Large intestine (tissue), 3 donors: ENCODE data around the gene RNPS1. TPM values are rescaled to one million over a fixed set of nuclear protein-coding genes. Genes with fewer than 3 reads are reported as not detected.
A peak's percentile ranks its signal among the peaks of the same experiment; 100 is the strongest.

Experiments
- DNase-seq, 2 donors: peaks; one replicate each; pipeline versions ENCODE4 v3.0.0 to v3.0.0-alpha.2; 2013
- H3K27ac ChIP-seq: one replicate; pipeline ENCODE4 v1.5.1; 2013; ENCODE audit warnings: low read length
- H3K27me3 ChIP-seq: 2 replicates; pipeline ENCODE4 v1.6.1; 2013; ENCODE audit warnings: low read length; ENCODE audit not compliant: control insufficient read depth, insufficient read depth
- H3K36me3 ChIP-seq: 2 replicates; pipeline ENCODE4 v1.6.1; 2013; ENCODE audit warnings: low read length; ENCODE audit not compliant: control insufficient read depth, insufficient read depth
- H3K4me1 ChIP-seq: one replicate; pipeline ENCODE4 v1.6.1; 2013; ENCODE audit warnings: low read length; ENCODE audit not compliant: control insufficient read depth, insufficient read depth
- H3K4me3 ChIP-seq: one replicate; pipeline ENCODE4 v1.5.1; 2013; ENCODE audit warnings: low read length
- H3K9me3 ChIP-seq: one replicate; pipeline ENCODE4 v1.6.1; 2013; ENCODE audit warnings: mild to moderate bottlenecking, low read depth, low read length, moderate library complexity; ENCODE audit not compliant: control insufficient read depth
- WGBS: methylation state at CpG from one replicate; pipeline ENCODE4 v1.1.5; 2013; ENCODE audit warnings: low lambda C conversion rate; ENCODE audit not compliant: insufficient coverage; 5-methylcytosine and 5-hydroxymethylcytosine counted together
- polyA plus RNA-seq: library from polyadenylated mRNA; unstranded; fragments of 120-200 nt; gene quantifications from one replicate; pipeline ENCODE4 v1.2.1, GENCODE V29; 2013

The RNPS1 gene
- polyA plus RNA-seq, 1 donor = 172 TPM

GRCh38 chr16:2206780-2207433 lies 61.0 kb downstream of the RNPS1 start:
- peaks cover 12% of the 10 kb centered on the region for H3K4me1 ChIP-seq
- H3K27me3 ChIP-seq = no peaks in the 10 kb centered on the region
- DNase-seq = no peak
- H3K36me3 ChIP-seq = peaks cover 36% of the 10 kb centered on the region
- H3K9me3 ChIP-seq = peaks cover 5% of the 10 kb centered on the region
- H3K4me3 ChIP-seq = no peak overlapping the region
- H3K27ac ChIP-seq = no peak overlapping the region
- no CpG with 5 or more reads among the region's 23 CpGs for WGBS

GRCh38 chr16:2206420-2206779 lies 61.5 kb downstream of the RNPS1 start:
- peaks cover 36% of the 10 kb centered on the region for H3K36me3 ChIP-seq
- WGBS = 52% methylated on average over 2 of the region's 18 CpGs
- no peaks in the 10 kb centered on the region for H3K27me3 ChIP-seq
- H3K4me3 ChIP-seq = peak overlapping the region; percentile 93
- H3K27ac ChIP-seq = no peak overlapping the region
- H3K9me3 ChIP-seq = peaks cover 5% of the 10 kb centered on the region
- peaks cover 11% of the 10 kb centered on the region for H3K4me1 ChIP-seq
- DNase-seq = no peak

- H3K9me3 ChIP-seq = peaks cover 5% of the 10 kb centered on the region
- peak overlapping the region; percentile 93 for H3K27ac ChIP-seq
- no peak for DNase-seq
- no peaks in the 10 kb centered on the region for H3K27me3 ChIP-seq
- H3K4me1 ChIP-seq = peaks cover 11% of the 10 kb centered on the region
- H3K4me3 ChIP-seq = peak overlapping the region; percentile 93
- WGBS = no CpG with 5 or more reads among the region's 16 CpGs
- peaks cover 34% of the 10 kb centered on the region for H3K36me3 ChIP-seq
These were observed 62.0 kb downstream of the RNPS1 start for GRCh38 chr16:2205967-2206313.

GRCh38 chr16:2205104-2205966 lies 62.6 kb downstream of the RNPS1 start, which contains the start of gene MLST8:
TSS of gene MLST8 (plus strand) at chr16:2205454. CDS start at chr16:2206086, 632 bp downstream.
- H3K27me3 ChIP-seq = peaks cover 5% of the 10 kb centered on the region
- peaks cover 5% of the 10 kb centered on the region for H3K9me3 ChIP-seq
- peaks cover 32% of the 10 kb centered on the region for H3K36me3 ChIP-seq
- peaks cover 11% of the 10 kb centered on the region for H3K4me1 ChIP-seq
- peak; percentile 78 to 93 for DNase-seq
- H3K27ac ChIP-seq = peak within 1 kb of the TSS; percentile 93
- WGBS = no CpG with 5 or more reads among the region's 93 CpGs
- peak within 1 kb of the TSS; percentile 93 for H3K4me3 ChIP-seq

- WGBS = 76% methylated on average over 3 of the region's 13 CpGs
- H3K27me3 ChIP-seq = peaks cover 12% of the 10 kb centered on the region
- no peak overlapping the region for H3K27ac ChIP-seq
- peaks cover 29% of the 10 kb centered on the region for H3K36me3 ChIP-seq
- peak overlapping the region; percentile 93 for H3K4me3 ChIP-seq
- H3K4me1 ChIP-seq = peaks cover 11% of the 10 kb centered on the region
- H3K9me3 ChIP-seq = peaks cover 5% of the 10 kb centered on the region
- no peak for DNase-seq
These were observed 63.4 kb downstream of the RNPS1 start for GRCh38 chr16:2204416-2205103.

Other genes with a start within 250 kb of the RNPS1 start
- gene NPW, start 248.3 kb downstream of the RNPS1 start, polyA plus RNA-seq = 4.4 TPM
- 32.3 TPM for gene NHERF2, start 241.2 kb downstream of the RNPS1 start, polyA plus RNA-seq
- gene NTHL1, start 220.3 kb downstream of the RNPS1 start, polyA plus RNA-seq = 15.6 TPM
- 85.9 TPM for gene TSC2, start 220.1 kb downstream of the RNPS1 start, polyA plus RNA-seq
- 58.4 TPM for gene PKD1, start 132.2 kb downstream of the RNPS1 start, polyA plus RNA-seq
- 19.1 TPM for gene RAB26, start 119.5 kb downstream of the RNPS1 start, polyA plus RNA-seq
- gene TRAF7, start 112.3 kb downstream of the RNPS1 start, polyA plus RNA-seq = 63.3 TPM
- gene CASKIN1, start 71.5 kb downstream of the RNPS1 start, polyA plus RNA-seq = 0.96 TPM
- 40.0 TPM for gene MLST8, start 62.7 kb downstream of the RNPS1 start, polyA plus RNA-seq
- 10.5 TPM for gene BRICD5, start 57.3 kb downstream of the RNPS1 start, polyA plus RNA-seq
- 11.7 TPM for gene PGP, start 53.3 kb downstream of the RNPS1 start, polyA plus RNA-seq
- gene E4F1, start 44.5 kb downstream of the RNPS1 start, polyA plus RNA-seq = 18.4 TPM
- 0.91 TPM for gene DNASE1L2, start 31.7 kb downstream of the RNPS1 start, polyA plus RNA-seq
- gene ECI1, start 16.5 kb downstream of the RNPS1 start, polyA plus RNA-seq = 81.6 TPM
- gene ABCA3, start 72.6 kb upstream of the RNPS1 start, polyA plus RNA-seq = 4.7 TPM
- gene CCNF, start 161.3 kb upstream of the RNPS1 start, polyA plus RNA-seq = 6.4 TPM
- 6.4 TPM for gene TEDC2, start 192.0 kb upstream of the RNPS1 start, polyA plus RNA-seq
- gene NTN3, start 203.2 kb upstream of the RNPS1 start, polyA plus RNA-seq = 0.75 TPM
- 15.1 TPM for gene TBC1D24, start 207.0 kb upstream of the RNPS1 start, polyA plus RNA-seq
- gene ATP6V0C, start 245.8 kb upstream of the RNPS1 start, polyA plus RNA-seq = 246 TPM